GM21447 (cell line): Measurements from ENCODE around the gene COL13A1.

Source experiments
- ATAC-seq: cut with Tn5 transposase; IDR thresholded peaks from one replicate; pipeline ENCODE4 v1.9.1; 2021; ENCODE audit not compliant: unreplicated experiment

The COL13A1 gene

DNA sequence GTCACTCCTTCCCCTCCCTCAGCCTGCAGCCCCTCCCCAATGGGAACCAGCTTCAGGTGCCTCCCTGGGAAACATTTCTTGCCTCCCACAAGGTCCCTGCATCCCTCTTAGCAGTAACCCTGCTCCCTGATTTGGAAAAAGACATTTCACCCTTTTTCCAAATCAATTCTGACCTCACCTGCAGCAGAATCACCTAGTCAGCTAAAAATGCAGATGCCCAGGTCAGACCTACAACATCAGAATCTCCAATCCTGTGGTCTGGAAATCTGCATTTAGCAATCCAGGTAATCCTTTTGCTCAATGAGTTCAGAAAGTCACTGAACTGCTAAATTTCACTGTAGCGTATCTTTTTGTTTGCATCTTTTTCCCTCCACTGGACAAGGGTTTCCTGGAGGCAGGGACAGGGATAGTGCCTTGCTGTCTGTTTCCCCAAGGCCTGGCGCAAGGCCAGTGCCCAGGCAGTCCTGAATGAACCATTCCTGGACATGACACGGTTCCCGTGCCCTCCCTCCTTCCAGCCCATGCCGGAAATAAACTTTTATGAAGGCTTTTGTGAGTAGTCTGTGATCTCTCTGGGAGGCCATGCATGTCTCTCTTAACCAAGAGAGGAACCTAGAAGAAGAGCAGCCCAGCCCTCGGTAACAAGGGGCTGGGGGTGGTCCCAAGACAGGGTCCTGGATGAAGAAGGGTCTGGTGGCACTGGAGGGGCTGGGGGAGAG, 44.0 kb downstream of the COL13A1 start:
- no peak for ATAC-seq

DNA sequence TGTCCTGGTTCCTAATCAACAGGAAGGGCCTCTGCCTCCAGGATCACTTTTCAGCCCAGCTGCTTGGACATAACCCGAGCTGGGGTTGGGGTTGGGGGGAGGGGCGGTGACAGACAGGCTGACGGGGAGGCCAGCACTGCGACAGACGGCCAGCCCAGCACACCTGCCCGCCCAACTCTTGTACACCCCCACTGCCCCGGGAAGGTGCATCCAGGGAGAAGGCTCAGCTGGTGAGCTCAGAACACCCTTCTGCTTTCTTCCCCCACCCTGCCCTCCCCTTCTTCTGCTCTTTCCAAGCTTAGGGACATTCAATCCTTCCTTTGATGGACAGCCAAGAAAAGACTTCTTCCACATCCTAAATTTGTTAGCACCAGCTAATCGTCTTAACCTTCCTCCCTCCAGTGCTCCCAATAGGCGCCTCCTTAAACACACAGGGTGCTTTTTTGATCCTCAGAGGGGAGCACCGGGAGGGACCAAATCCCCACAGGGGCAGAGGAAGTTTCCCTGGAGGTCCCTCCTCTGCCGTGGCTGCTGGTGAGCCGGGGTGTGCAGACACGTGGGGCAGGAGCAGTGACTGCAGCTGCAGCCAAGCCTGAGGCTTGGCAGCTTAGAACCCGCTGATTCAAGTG, 44.7 kb downstream of the COL13A1 start:
- ATAC-seq, result no peak

DNA sequence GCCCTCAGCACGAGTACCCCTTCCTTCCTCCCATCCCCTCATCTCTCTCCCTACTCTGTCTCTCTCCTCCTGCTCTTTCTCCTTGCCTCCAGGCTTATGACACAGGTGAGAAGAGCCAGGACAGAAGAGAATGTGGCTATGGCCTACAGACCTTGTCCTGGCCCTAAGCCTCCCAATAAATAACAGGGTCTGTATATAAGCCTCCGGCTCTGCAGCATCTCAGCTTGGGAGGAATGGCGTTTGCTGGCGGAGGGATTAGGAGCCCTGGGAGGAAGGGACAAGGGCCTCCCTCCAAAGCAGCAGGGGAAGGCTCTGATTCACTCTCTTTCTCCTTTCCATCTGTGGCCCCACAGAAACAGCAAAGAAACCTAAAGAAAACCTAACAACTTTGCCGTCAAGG, 45.8 kb downstream of the COL13A1 start:
- no peak for ATAC-seq

DNA sequence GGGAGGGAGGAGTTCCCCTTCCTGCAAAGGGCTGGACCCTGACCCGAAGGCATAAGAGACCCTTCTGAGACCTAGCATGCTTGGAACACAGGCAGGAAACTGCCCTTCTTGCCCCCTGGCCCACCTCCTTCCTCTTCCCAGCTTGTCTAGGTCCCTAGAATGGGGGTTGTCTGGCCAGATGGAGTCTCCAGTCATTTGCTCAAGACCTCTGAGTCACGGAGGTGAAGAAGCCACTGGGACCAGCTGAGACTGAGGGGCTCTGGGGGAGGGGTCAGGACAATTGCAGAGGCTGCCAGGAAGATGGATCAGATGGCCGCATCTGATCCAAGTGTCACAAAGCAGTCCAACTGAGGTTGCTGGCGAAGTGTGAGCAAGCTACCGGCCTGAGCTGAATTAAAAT, 46.2 kb downstream of the COL13A1 start:
- no peak for ATAC-seq

DNA sequence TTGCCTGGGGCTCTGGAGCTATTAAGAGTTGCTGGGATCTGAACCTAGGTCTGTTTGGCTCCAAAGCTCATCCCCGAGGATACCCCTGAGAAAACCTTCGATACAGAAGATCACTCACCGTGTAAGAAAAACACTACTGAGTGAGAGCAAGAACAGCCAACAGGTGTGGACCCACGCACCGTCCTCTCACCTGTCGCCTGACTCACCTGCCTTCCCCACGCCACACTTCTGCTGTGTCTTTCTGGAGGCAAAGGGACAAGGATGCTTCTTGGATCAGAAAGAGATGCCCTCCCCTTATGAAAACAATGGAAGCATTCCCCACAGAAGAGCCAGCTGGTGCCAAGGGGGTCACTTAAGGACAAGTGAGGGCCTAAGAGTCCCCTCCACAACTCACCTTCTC, 46.7 kb downstream of the COL13A1 start:
- ATAC-seq, result no peak

DNA sequence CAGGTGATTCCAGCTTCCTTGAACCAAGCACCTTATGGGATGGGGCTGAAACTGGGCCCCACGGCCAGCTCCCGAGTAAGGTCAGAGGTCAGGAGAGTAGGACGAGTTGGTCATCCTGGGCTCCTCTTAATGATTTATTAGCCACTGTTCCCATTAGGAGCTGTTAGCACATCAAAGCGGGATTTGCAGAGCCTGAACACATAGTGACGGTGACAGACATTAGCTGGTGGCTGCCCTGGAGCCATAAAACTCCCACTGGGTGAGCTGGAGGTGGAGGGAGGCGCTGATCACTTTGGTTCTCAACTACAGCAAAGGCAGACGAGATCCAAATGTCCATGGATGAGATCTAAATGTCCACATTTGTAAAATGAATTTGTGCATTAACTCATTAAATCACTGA, 48.1 kb downstream of the COL13A1 start:
- ATAC-seq, result no peak

DNA sequence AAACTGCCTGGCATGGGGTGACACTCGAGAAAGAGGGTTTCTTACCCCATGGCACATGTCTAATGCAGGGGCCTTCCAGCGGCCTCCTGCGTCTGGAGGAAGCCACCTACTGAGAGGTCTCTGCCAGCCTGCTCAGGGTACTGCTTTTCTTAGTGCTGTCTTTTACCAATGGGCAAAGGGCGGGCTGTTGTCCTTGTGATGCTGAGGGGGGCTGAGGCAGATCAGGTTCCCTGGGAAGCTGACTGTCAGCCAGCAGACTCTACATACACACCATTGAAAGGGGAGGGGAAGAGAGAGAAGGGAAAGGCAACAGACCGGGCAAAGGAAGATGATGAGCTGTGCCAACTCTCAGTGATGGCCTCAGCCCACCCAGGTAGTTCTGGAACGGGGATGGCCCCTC, 48.7 kb downstream of the COL13A1 start:
- ATAC-seq, result no peak

DNA sequence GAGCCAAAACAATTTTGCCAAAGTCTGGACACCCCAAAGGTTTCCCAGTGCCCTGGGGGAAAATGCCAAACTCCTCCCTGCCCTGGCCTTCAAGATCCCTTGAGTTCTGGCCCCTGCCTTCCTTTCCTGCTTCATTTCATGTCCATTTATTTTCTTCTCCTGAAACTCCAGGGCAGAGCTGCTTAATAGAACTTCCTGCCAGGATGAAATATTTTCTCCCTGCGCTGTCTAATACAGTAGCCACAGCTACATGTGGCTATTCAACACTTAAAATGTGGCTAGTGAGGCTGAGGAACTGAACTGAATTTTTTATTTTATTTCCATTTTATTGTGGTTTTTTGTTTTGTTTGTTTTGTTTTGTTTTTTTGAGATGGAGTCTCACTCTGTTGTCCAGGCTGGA, 49.6 kb downstream of the COL13A1 start:
- ATAC-seq, result no peak

DNA sequence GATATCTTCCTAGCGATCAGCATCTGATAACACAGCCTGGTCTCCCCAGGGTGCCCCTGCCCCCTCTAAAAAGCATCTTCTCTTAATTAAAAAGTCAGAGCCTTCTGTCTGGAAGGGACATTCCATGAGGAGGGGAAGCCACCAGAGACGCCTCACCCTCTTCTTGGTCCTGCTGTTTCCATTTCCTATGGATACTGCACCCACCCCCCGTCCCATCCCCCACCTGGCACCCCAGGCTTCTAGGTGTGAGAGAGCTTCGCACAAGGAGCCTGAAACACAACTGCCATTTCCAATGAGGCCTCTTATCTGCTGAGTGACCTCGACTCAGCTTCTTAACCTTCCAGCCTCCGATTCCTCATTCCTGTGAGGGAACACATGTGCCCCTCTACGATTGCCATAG, 51.4 kb downstream of the COL13A1 start:
- no peak for ATAC-seq

DNA sequence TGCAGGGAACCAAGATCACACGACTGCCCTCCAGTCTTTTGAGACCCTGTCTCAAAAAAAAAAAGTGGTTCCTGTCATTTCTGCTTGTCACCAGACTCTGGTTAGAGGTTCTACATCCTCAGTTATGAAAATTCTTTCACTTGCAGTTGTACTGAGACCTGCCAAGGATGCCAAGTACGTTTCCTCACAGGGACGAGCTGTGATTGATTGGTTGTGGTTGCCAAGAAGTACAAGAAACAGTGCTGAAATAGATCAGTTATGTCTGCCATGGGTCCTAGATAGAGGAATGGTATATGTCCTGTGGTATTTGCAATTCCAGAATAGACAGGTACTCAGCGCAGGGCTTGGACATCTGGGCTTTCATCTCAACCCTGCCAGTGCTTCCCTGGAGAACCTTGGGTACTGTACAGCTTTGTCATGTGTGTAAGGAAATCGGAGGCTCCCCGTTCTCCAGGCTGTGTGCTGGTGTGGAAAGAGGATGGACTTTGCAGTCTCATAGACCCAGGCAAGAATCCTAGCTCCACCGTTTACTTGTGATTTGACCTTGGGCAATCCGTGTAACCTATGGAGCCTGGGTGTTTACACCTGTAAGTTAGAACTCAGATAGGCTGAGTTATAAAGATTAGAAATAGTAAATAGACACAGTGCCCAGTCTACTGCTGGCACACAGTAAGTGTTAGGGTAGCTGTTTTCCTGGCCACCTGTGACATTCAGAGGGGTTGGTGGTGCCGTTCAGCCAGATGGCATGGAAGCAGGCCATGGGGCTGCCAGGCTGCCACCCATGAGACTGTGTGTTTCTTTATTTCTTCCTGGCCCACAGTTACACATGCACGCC, 53.0 kb downstream of the COL13A1 start:
- ATAC-seq, result no peak

DNA sequence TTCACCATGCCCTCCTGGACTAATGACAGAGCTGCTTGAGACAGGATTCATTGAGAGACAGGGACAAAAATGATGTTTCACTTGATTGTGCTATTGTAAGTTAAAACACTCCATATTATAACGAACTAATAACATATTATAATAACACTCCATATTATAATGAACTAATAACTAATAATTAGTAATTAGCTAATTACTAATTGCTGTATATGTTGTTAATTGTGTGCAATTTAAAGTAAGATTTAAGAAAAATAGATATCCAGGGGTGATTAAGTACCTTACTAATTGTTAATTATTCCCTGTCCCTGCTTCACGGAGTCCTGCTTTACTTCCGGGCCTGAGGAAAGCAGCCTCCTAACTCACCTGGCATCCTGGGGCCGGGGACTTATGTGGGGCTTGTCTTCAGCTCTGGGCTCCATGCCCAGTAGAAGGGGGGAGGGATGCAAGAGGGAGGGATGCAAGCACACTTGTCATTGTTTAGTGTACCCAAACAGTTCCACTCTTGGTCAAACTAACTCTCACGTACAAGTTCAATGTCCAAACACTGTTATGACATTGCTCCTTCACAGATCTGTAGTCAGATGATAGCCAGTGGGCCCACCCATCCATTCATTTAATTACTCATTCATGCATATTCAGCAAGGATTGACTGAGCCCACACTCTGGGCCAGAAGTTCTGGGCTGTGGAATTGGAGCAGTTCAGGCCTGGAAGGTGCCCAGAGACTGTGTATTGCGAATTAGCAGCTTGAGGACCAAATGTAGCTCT, 53.8 kb downstream of the COL13A1 start:
- ATAC-seq, result no peak

DNA sequence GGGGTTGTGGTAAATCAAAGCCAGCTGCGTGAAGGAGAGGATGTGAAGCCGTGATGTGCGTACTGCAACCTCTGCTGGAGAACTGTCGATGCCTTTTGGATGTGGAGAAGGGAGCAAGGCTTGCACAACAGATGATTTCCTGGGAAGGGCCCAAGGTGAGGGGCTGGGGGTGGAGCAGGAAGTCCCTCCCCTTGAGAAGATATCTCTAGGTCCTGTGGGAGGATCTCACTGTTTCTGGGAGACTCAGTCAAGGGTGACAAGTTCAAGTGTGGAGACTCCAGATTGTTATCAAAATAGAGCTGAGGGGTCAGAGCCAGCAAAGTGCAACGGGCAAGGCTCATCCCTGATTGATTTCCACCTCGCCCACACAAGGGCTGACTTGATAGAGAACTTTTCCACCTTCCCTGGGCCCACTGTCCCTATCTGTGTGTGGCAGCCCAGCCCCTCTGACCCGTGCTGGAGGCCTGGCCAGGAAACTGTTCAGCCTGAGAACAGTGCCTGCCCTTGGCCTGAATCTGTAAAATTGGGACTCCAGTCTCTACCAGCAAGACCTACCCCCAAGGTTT, 55.0 kb downstream of the COL13A1 start:
- no peak for ATAC-seq

DNA sequence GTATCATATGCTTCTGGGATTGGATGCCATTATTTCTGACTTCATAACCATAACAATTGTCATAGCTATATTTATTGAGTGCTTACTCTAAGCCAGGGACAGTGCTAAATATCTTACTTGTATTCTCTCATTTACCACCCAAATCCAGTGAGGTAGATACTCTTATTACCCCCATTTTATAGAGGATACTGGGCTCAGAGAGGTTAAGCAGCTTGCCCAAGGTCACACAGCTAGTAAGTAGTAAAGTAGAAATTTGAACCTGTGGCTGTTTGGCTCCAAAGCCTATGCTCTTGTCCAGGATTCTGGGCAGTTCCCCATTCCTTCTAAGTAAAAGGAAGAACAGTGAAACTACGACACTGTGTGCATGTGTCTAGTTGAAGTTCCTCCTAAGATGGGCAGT, 56.5 kb downstream of the COL13A1 start:
- ATAC-seq, result no peak

DNA sequence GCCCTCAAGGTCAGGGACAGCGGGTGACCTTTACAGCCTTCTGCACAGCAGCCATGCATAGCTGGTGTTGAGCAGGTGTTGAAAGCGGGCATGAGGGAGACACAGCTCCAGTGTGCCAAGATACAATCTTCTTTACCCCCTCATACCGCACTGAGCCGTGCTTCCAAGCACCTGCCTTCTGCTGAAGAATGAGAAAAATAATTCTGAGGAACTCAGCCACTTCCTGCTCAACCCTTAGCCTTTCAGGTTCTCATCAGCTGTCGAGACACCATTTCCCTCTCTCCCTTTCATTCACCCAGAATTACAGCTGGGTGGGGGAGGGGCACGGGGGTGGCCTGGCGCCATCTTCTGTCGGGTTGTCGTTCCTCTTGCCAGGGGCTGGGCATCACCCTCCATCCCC, 58.6 kb downstream of the COL13A1 start:
- ATAC-seq, result no peak

DNA sequence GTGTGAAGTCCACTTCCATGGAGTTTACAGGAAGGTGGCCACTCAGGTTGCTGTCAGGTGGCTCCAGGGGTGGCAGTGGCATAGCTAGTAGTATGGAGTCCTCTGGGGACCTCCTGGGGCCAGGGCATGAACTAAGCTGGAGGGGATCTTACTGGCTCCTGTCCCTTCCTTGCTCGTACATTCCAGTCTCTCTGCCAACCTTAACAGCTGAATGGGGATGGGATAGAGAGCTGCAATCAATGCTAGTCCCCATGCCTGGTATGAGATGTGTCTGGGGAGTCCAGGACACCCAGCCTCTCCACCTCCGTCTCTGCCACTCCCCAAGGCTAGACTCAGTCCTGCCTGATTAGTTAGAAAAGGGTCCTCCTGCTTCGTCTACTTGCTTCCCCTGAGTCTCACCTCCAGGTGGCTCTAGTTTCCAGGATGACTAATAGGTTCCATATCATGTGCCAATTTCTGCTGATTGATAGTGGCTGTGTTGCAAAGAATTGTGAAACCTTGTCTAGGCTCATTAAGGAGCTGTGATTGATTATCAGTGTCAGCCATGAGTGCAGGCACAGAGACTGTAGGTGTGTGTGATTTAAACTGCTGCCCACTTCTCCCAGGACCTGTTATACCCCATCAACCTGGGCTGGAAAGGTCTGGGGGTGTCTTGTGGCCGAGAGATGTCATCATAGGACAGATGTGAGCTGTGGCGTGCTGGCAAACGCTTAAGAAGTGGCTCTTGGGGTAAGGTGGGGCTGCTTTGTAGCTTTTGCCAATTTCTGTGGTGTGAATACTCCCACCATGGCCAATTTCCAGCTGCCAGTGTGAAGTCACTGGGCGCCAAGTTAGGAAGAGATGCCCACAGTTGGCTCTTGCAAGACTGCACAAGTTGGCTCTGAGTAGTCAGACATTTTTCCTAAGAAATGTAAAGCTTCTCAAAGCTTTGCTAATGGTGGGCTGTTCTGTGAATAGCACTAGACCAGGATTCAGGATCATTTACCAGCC, 59.8 kb downstream of the COL13A1 start:
- no peak for ATAC-seq

DNA sequence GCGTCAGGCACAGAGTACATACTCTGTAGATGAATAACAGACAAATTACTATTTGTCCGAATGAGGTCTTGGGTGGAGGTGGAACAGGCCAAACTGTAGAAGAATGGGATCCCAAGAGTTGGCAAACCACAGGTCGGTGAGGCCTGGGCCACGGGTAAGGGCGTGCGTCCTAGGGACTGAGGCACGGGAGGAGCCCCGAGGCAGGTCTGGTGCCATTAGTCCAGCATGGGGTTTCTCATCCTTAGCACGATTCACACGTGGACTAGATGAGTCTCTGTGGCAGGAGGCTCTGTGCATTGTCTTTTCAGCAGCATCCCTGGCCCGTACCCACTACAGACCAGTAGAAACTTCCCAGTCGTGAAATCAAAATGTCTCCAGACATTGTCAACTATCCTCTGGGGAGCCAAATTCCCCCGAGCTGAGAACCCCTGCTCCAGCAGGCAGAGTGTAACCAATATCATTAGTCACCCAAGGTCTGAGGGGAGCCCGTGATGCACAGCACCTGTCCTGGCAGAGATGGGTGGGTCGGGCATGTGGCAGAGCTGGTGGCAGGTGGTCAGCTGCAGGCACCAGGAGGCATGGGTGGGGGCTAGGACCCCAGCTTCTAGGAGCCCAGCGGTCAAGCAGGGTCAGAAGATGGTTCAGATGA, 61.3 kb downstream of the COL13A1 start:
- no peak for ATAC-seq

DNA sequence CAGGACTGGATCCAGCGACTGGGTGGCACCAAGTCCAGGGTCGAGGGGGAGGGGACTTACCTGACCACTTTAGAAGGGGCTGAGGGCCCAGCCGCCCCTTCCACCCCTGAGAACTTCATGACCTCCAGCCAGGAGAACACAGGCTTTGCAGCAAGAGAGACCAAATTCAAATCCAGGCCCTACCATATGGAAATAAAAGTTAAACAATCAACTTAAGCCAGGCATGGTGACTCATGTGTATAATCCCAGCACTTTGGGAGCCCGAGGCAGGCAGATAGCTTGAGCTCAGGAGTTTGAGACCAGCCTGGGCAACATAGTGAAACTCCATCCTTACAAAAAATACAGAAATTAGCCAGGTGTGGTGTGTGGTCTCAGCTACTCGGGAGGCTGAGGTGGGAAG, 61.9 kb downstream of the COL13A1 start:
- ATAC-seq, result no peak

DNA sequence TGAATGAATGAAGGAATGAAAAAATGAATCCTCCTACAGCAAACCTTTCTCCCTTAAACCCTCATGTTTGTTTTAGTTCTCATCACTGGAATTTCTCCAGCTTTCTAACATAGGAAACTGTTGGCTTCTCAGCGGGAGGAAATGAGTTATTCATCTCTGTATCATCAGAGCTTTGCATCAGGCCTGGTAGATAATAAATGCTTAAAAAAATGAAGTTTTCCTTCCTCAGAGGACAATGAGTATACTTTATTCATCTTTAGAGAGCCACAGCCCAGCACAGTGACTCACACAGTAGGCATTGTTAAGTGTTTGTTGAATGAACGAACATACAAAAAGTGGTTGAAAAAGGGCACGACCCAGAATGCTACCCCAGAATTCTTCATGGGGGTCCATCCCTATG, 62.6 kb downstream of the COL13A1 start:
- ATAC-seq, result no peak

DNA sequence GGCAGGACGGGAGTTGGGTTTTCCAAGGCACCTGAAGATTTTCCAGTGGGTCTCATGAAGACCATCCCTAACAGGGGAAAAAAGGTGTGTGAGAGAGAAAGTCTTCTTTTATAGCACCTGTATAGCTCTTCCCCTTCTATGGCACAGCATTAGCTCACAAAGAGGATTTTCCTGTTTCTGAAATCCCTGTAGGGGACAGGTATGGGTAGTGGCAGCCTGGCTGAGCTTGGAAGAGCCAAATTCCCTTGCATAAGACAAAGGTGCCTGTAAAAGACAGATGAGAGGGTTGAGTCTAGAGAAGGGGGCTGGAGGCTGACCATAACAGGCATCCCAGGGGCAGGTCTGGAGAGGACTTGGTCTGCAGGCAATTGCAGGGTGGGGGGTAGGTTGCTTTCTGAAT, 63.7 kb downstream of the COL13A1 start:
- ATAC-seq, result no peak
